Activated naive CD4-positive, alpha-beta T cell treated with anti-CD3 and anti-CD28 coated beads for 36 hours (primary cell): ENCODE results near the gene CACNA1C. TPM values are rescaled to one million over a fixed set of nuclear protein-coding genes. Genes with fewer than 3 reads are reported as not detected.

Experiments used
- CTCF ChIA-PET: fragments of 350-600 bp; sonication (Branson Sonifier 250); formaldehyde crosslinking; loops from one replicate; lab custom pipeline; 2021; ENCODE audit warnings: antibody characterized with exemption; lab: Charles Lee
- DNase-seq: peaks from one replicate; pipeline ENCODE4 v3.0.0-alpha.2; 2020
- H3K27ac Mint-ChIP-seq: one replicate; pipeline ENCODE4 v1.8.0; 2021; ENCODE audit warnings: mild to moderate bottlenecking, mixed read lengths
- H3K27me3 Mint-ChIP-seq: one replicate; pipeline ENCODE4 v1.8.0; 2021; ENCODE audit warnings: low read depth, mixed read lengths
- H3K36me3 Mint-ChIP-seq: one replicate; pipeline ENCODE4 v1.8.0; 2021; ENCODE audit warnings: low read depth, mixed read lengths
- H3K4me1 Mint-ChIP-seq: one replicate; pipeline ENCODE4 v1.8.0; 2021; ENCODE audit warnings: low read depth, mixed read lengths
- H3K4me3 Mint-ChIP-seq: one replicate; pipeline ENCODE4 v1.8.0; 2021; ENCODE audit warnings: mild to moderate bottlenecking, moderate library complexity, mixed read lengths
- H3K9me3 Mint-ChIP-seq: one replicate; pipeline ENCODE4 v1.8.0; 2021; ENCODE audit warnings: mixed read lengths
- intact Hi-C: fragments of 100-400 bp; cut with micrococcal nuclease; formaldehyde crosslinking; loops from one replicate; pipeline ENCODE4 v1.15.1; 2023
- total RNA-seq, 2 experiments: library from RNA; stranded (reverse); gene quantifications; one replicate each; pipeline ENCODE4 v1.2.3, GENCODE V29; 2021

CACNA1C gene
- total RNA-seq, 2 experiments from 2014 or later, result 0.02 to 0.12 TPM

- Mint-ChIP-seq H3K4me1 (no peaks in the 10 kb centered on the region), H3K27ac (no peak overlapping the region), H3K36me3 (peaks cover 1% of the 10 kb centered on the region), H3K9me3 (no peaks in the 10 kb centered on the region), H3K27me3 (no peaks in the 10 kb centered on the region), H3K4me3 (no peak overlapping the region)
- intact Hi-C loops, result no loop called here
- CTCF ChIA-PET, result no interaction called here
- no peak for DNase-seq
Observed at GRCh38 chr12:2668816-2669215, 616.0 kb downstream of the CACNA1C start.

GRCh38 chr12:2669560-2669959 is 616.8 kb downstream of the CACNA1C start:
- H3K27ac Mint-ChIP-seq, result no peak overlapping the region
- no peaks in the 10 kb centered on the region for H3K27me3 Mint-ChIP-seq
- peaks cover 1% of the 10 kb centered on the region for H3K36me3 Mint-ChIP-seq
- CTCF ChIA-PET, result interaction anchor here (0.7 kb wide), 1 partner anchor 12 kb away, joined by 3 read pairs; no protein-coding TSS in a partner anchor
- intact Hi-C loops, result no loop called here
- DNase-seq, result no peak
- H3K4me1 Mint-ChIP-seq, result no peaks in the 10 kb centered on the region
- H3K4me3 Mint-ChIP-seq, result no peak overlapping the region
- no peaks in the 10 kb centered on the region for H3K9me3 Mint-ChIP-seq

GRCh38 chr12:2672863-2673262 is 620.1 kb downstream of the CACNA1C start:
- DNase-seq, result no peak
- no peak overlapping the region for H3K27ac Mint-ChIP-seq
- H3K4me3 Mint-ChIP-seq, result no peak overlapping the region
- H3K36me3 Mint-ChIP-seq, result no peaks in the 10 kb centered on the region
- H3K4me1 Mint-ChIP-seq, result no peaks in the 10 kb centered on the region
- CTCF ChIA-PET, result interaction anchor here (0.6 kb wide), 1 partner anchor 139 kb away, joined by 3 read pairs; no protein-coding TSS in a partner anchor
- intact Hi-C loops, result no loop called here
- no peaks in the 10 kb centered on the region for H3K27me3 Mint-ChIP-seq
- H3K9me3 Mint-ChIP-seq, result no peaks in the 10 kb centered on the region

GRCh38 chr12:2673966-2674810 is 621.4 kb downstream of the CACNA1C start:
- CTCF ChIA-PET, result no interaction called here
- Mint-ChIP-seq H3K9me3 (no peaks in the 10 kb centered on the region), H3K27me3 (no peaks in the 10 kb centered on the region), H3K27ac (no peak overlapping the region), H3K4me1 (no peaks in the 10 kb centered on the region), H3K36me3 (no peaks in the 10 kb centered on the region), H3K4me3 (no peak overlapping the region)
- intact Hi-C loops, result no loop called here
- no peak for DNase-seq

GRCh38 chr12:2675776-2676175 is 623.0 kb downstream of the CACNA1C start:
- no peaks in the 10 kb centered on the region for H3K27me3 Mint-ChIP-seq
- CTCF ChIA-PET, result no interaction called here
- no peaks in the 10 kb centered on the region for H3K9me3 Mint-ChIP-seq
- DNase-seq, result no peak
- no peaks in the 10 kb centered on the region for H3K36me3 Mint-ChIP-seq
- H3K4me3 Mint-ChIP-seq, result no peak overlapping the region
- no peak overlapping the region for H3K27ac Mint-ChIP-seq
- no peaks in the 10 kb centered on the region for H3K4me1 Mint-ChIP-seq
- intact Hi-C loops, result no loop called here

- Mint-ChIP-seq H3K4me1 (no peaks in the 10 kb centered on the region), H3K27ac (no peak overlapping the region), H3K9me3 (no peaks in the 10 kb centered on the region), H3K36me3 (no peaks in the 10 kb centered on the region), H3K4me3 (no peak overlapping the region), H3K27me3 (no peaks in the 10 kb centered on the region)
- CTCF ChIA-PET, result no interaction called here
- intact Hi-C loops, result no loop called here
- no peak for DNase-seq
Observed at GRCh38 chr12:2677142-2677880, 624.5 kb downstream of the CACNA1C start.

GRCh38 chr12:2678426-2678825 is 625.6 kb downstream of the CACNA1C start:
- Mint-ChIP-seq H3K27me3 (no peaks in the 10 kb centered on the region), H3K9me3 (peaks cover 1% of the 10 kb centered on the region), H3K36me3 (no peaks in the 10 kb centered on the region), H3K27ac (no peak overlapping the region), H3K4me1 (peaks cover 4% of the 10 kb centered on the region), H3K4me3 (no peak overlapping the region)
- intact Hi-C loops, result no loop called here
- no peak for DNase-seq
- CTCF ChIA-PET, result interaction anchor here (1.4 kb wide), 1 partner anchor 13 kb away, joined by 5 read pairs; no protein-coding TSS in a partner anchor

GRCh38 chr12:2679068-2679815 is 626.5 kb downstream of the CACNA1C start:
- no peaks in the 10 kb centered on the region for H3K27me3 Mint-ChIP-seq
- H3K4me1 Mint-ChIP-seq, result peaks cover 5% of the 10 kb centered on the region
- no peak overlapping the region for H3K27ac Mint-ChIP-seq
- peaks cover 1% of the 10 kb centered on the region for H3K9me3 Mint-ChIP-seq
- intact Hi-C loops, result no loop called here
- no peak for DNase-seq
- H3K4me3 Mint-ChIP-seq, result no peak overlapping the region
- CTCF ChIA-PET, result interaction anchor here (1.4 kb wide), 1 partner anchor 12 kb away, joined by 5 read pairs; no protein-coding TSS in a partner anchor
- H3K36me3 Mint-ChIP-seq, result no peaks in the 10 kb centered on the region

- intact Hi-C loops, result loop anchor here (5.0 to 10.0 kb wide), 2 partner anchors 55 to 102 kb away; no protein-coding TSS in a partner anchor
- H3K27me3 Mint-ChIP-seq, result no peaks in the 10 kb centered on the region
- no peak overlapping the region for H3K4me3 Mint-ChIP-seq
- H3K27ac Mint-ChIP-seq, result no peak overlapping the region
- no peak for DNase-seq
- H3K36me3 Mint-ChIP-seq, result no peaks in the 10 kb centered on the region
- H3K4me1 Mint-ChIP-seq, result peaks cover 5% of the 10 kb centered on the region
- CTCF ChIA-PET, result no interaction called here
- H3K9me3 Mint-ChIP-seq, result peaks cover 1% of the 10 kb centered on the region
Observed at GRCh38 chr12:2679816-2680675, 627.3 kb downstream of the CACNA1C start.

- DNase-seq, result no peak
- H3K36me3 Mint-ChIP-seq, result no peaks in the 10 kb centered on the region
- intact Hi-C loops, result loop anchor here (5.0 to 10.0 kb wide), 2 partner anchors 54 to 102 kb away; no protein-coding TSS in a partner anchor
- CTCF ChIA-PET, result interaction anchor here (1.2 kb wide), 1 partner anchor 10 kb away, joined by 4 read pairs; no protein-coding TSS in a partner anchor
- H3K27ac Mint-ChIP-seq, result no peak overlapping the region
- peaks cover 1% of the 10 kb centered on the region for H3K9me3 Mint-ChIP-seq
- no peaks in the 10 kb centered on the region for H3K27me3 Mint-ChIP-seq
- peaks cover 5% of the 10 kb centered on the region for H3K4me1 Mint-ChIP-seq
- H3K4me3 Mint-ChIP-seq, result no peak overlapping the region
Observed at GRCh38 chr12:2680676-2681039, 627.9 kb downstream of the CACNA1C start.

GRCh38 chr12:2681450-2682205 is 628.8 kb downstream of the CACNA1C start:
- Mint-ChIP-seq H3K36me3 (no peaks in the 10 kb centered on the region), H3K27me3 (no peaks in the 10 kb centered on the region), H3K9me3 (peaks cover 1% of the 10 kb centered on the region), H3K27ac (no peak overlapping the region), H3K4me1 (peaks cover 5% of the 10 kb centered on the region), H3K4me3 (no peak overlapping the region)
- no peak for DNase-seq
- intact Hi-C loops, result loop anchor here (5.0 to 10.0 kb wide), 2 partner anchors 53 to 101 kb away; no protein-coding TSS in a partner anchor
- CTCF ChIA-PET, result interaction anchor here (1.2 to 4.4 kb wide), 3 partner anchors 9 to 103 kb away, joined by 3 to 42 read pairs (median 4); no protein-coding TSS in a partner anchor
